Peyer's patch (tissue), 4 donors: ENCODE results near the gene PASK. TPM values are rescaled to one million over a fixed set of nuclear protein-coding genes. Genes with fewer than 3 reads are reported as not detected.
"Not testable (repeated sequence)": the region's sequence is repeated elsewhere in the genome, so short reads cannot be mapped to it uniquely, and the experiment has no call there.

Experiments used
- DNase-seq, 3 donors: peaks; one replicate each; pipeline ENCODE4 v3.0.0-alpha.2; 2017 to 2019
- H3K27ac ChIP-seq, 4 donors: fragments of 200-600 bp; sonication (generic); one replicate each; pipeline ENCODE4 v1.5.1; 2016 to 2019
- H3K27me3 ChIP-seq, 2 donors: fragments of 200-600 bp; sonication (generic); one replicate each; pipeline ENCODE4 v1.5.1; 2019
- H3K36me3 ChIP-seq, 3 donors: fragments of 200-600 bp; sonication (generic); one replicate each; pipeline ENCODE4 v1.5.1; 2016 to 2019
- H3K4me1 ChIP-seq, 4 donors: fragments of 200-600 bp; sonication (generic); one replicate each; pipeline ENCODE4 v1.5.1; 2016 to 2019
- H3K4me3 ChIP-seq, 4 donors: fragments of 200-600 bp; sonication (generic); 1 replicate in 3 of 4; 2 replicates in 1 of 4; pipeline ENCODE4 v1.5.1; 2016 to 2019; ENCODE audit warnings: mild to moderate bottlenecking in 1 of 4
- H3K9me3 ChIP-seq, 4 donors: fragments of 200-600 bp; sonication (generic); one replicate each; pipeline ENCODE4 v1.5.1; 2016 to 2019; ENCODE audit warnings: mild to moderate bottlenecking in 1 of 4
- POLR2A ChIP-seq, 2 donors: fragments of 450-650 bp; IDR thresholded peaks; one replicate each; pipeline ENCODE4 v1.5.1; 2017; ENCODE audit warnings: antibody characterized with exemption in 2 of 2, mild to moderate bottlenecking in 2 of 2, moderate library complexity in 2 of 2
- total RNA-seq, 4 donors: library from RNA; depleted of rRNA; stranded (reverse); fragments of >200 nt; gene quantifications; one replicate each; pipeline ENCODE4 v1.1.0, GENCODE V29; 2016
- TF ChIP-seq, protein P1 (sequence below), 6 experiments: fragments of 450-650 bp in 4 of 6; fragments of 200-600 bp in 2 of 6; sonication (generic) in 1 of 6; IDR thresholded peaks; one replicate each; pipeline ENCODE4 v1.5.1; 2017 to 2019; ENCODE audit warnings: antibody characterized with exemption in 6 of 6, mild to moderate bottlenecking in 3 of 6, moderate library complexity in 1 of 6

The PASK gene
- 100 to 1,000 TPM in 1 of 4 donors, 10 to 100 TPM in 3; 12.1 to 790 (median 26.7) TPM for total RNA-seq

GRCh38 chr2:241148891-241149674 lies at the start of gene PASK:
Gene PASK (minus strand): TSS chr2:241149472. CDS start chr2:241143032, 6,440 bp downstream.
- Histone ChIP-seq H3K36me3 (no peaks in the 10 kb centered on the region), H3K4me1 (peaks cover 0 to 18% (median 7%) of the 10 kb centered on the region in 4 donors), H3K27ac (peak within 1 kb of the TSS; percentile 72 to 83 (median 78)), H3K4me3 (peak within 1 kb of the TSS; percentile 80 to 92 (median 90)), H3K9me3 (no peaks in the 10 kb centered on the region), H3K27me3 (no peaks in the 10 kb centered on the region)
- TF ChIP-seq, protein P1, sequence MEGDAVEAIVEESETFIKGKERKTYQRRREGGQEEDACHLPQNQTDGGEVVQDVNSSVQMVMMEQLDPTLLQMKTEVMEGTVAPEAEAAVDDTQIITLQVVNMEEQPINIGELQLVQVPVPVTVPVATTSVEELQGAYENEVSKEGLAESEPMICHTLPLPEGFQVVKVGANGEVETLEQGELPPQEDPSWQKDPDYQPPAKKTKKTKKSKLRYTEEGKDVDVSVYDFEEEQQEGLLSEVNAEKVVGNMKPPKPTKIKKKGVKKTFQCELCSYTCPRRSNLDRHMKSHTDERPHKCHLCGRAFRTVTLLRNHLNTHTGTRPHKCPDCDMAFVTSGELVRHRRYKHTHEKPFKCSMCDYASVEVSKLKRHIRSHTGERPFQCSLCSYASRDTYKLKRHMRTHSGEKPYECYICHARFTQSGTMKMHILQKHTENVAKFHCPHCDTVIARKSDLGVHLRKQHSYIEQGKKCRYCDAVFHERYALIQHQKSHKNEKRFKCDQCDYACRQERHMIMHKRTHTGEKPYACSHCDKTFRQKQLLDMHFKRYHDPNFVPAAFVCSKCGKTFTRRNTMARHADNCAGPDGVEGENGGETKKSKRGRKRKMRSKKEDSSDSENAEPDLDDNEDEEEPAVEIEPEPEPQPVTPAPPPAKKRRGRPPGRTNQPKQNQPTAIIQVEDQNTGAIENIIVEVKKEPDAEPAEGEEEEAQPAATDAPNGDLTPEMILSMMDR (IDR thresholded peaks at IDR 0.05), result no peak
- TF ChIP-seq POLR2A (IDR thresholded peaks at IDR 0.05), result no peak
- DNase-seq, result peak; percentile 96 to 98 (median 96)

GRCh38 chr2:241198381-241199279 lies 49.4 kb upstream of the PASK start:
- H3K27ac ChIP-seq, result no peak overlapping the region

GRCh38 chr2:241197947-241198346 lies 48.7 kb upstream of the PASK start:
- Histone ChIP-seq H3K9me3 (no peaks in the 10 kb centered on the region), H3K27me3 (no peaks in the 10 kb centered on the region), H3K4me3 (no peak overlapping the region), H3K36me3 (no peaks in the 10 kb centered on the region), H3K27ac (no peak overlapping the region), H3K4me1 (no peaks in the 10 kb centered on the region)
- TF ChIP-seq POLR2A (IDR thresholded peaks at IDR 0.05), result no peak
- TF ChIP-seq, protein P1 (IDR thresholded peaks at IDR 0.05), result no peak
- DNase-seq, result peak in 1 of 3 donors; percentile 48

More at GRCh38 chr2:241198381-241199279, 49.4 kb upstream of the PASK start:
- H3K4me1 ChIP-seq, result no peaks in the 10 kb centered on the region
- TF ChIP-seq, protein P1 (IDR thresholded peaks at IDR 0.05), result no peak
- TF ChIP-seq POLR2A (IDR thresholded peaks at IDR 0.05), result no peak
- no peaks in the 10 kb centered on the region for H3K36me3 ChIP-seq
- no peaks in the 10 kb centered on the region for H3K9me3 ChIP-seq
- H3K27me3 ChIP-seq, result no peaks in the 10 kb centered on the region
- H3K4me3 ChIP-seq, result no peak overlapping the region
- no peak for DNase-seq

DNA sequence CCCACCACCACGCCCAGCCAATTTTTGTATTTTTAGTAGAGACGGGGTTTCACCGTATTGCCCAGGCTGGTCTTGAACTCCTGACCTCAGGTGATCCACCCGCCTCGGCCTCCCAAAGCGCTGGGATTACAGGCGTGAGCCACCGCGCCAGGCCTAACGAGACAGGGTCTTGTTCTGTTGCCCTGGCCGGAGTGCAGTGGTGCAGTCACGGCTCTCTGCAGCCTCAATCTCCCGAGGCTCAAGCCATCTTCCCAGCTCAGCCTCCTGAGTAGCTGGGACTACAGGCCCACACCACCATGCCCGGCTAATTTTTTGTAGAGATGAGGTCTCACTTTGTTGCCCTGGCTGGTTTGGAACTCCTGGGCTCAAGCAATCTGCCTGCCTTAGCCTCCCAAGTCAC lies 48.0 kb upstream of the PASK start:
- H3K27me3 ChIP-seq, H3K36me3 ChIP-seq, DNase-seq, H3K4me3 ChIP-seq, H3K4me1 ChIP-seq, H3K27ac ChIP-seq, H3K9me3 ChIP-seq: not testable (repeated sequence)

DNA sequence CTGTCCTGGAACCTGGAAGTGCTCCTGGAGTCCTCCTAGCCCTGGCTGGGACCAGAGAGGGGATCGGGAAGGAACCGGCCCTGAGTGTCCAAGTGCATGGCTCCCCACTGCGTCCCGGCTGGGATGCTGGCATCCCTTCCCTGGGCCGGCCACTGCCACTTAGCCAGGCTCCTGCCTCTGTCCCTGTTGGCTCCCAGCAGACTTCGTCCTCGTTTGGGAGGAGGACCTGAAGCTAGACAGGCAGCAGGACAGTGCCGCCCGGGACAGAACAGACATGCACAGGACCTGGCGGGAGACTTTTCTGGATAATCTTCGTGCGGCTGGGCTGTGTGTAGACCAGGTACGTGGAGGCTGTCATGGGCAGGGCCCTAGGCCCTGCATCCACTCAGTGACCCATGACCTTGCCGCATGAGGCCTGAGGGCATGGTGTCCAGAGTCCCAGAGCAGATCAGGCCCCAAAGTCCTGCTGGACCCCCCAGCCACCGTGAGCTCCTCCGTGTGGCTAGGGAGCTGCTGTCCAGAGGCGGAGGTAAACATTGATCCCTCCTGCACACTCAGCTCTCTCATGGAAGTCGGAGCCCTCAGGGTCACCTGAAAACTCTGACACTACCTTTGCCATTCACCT lies 46.3 kb upstream of the PASK start:
- Histone ChIP-seq H3K4me3 (no peak overlapping the region), H3K27me3 (no peaks in the 10 kb centered on the region), H3K27ac (no peak overlapping the region), H3K4me1 (no peaks in the 10 kb centered on the region), H3K36me3 (no peaks in the 10 kb centered on the region), H3K9me3 (no peaks in the 10 kb centered on the region)
- peak in 1 of 3 donors; percentile 38 for DNase-seq
- no peak for TF ChIP-seq POLR2A (IDR thresholded peaks at IDR 0.05)
- TF ChIP-seq, protein P1 (IDR thresholded peaks at IDR 0.05), result no peak
